A204.1 (cell line): ENCODE results near the gene DCAF5.
"Not testable (repeated sequence)": the region's sequence is repeated elsewhere in the genome, so short reads cannot be mapped to it uniquely, and the experiment has no call there.

Experiments
- FAIRE-seq: peaks from 2 replicates; lab custom pipeline; 2012; peaks lifted over from hg19 to GRCh38; lab: Jason Lieb, UNC

Gene DCAF5, protein sequence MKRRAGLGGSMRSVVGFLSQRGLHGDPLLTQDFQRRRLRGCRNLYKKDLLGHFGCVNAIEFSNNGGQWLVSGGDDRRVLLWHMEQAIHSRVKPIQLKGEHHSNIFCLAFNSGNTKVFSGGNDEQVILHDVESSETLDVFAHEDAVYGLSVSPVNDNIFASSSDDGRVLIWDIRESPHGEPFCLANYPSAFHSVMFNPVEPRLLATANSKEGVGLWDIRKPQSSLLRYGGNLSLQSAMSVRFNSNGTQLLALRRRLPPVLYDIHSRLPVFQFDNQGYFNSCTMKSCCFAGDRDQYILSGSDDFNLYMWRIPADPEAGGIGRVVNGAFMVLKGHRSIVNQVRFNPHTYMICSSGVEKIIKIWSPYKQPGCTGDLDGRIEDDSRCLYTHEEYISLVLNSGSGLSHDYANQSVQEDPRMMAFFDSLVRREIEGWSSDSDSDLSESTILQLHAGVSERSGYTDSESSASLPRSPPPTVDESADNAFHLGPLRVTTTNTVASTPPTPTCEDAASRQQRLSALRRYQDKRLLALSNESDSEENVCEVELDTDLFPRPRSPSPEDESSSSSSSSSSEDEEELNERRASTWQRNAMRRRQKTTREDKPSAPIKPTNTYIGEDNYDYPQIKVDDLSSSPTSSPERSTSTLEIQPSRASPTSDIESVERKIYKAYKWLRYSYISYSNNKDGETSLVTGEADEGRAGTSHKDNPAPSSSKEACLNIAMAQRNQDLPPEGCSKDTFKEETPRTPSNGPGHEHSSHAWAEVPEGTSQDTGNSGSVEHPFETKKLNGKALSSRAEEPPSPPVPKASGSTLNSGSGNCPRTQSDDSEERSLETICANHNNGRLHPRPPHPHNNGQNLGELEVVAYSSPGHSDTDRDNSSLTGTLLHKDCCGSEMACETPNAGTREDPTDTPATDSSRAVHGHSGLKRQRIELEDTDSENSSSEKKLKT

DNA sequence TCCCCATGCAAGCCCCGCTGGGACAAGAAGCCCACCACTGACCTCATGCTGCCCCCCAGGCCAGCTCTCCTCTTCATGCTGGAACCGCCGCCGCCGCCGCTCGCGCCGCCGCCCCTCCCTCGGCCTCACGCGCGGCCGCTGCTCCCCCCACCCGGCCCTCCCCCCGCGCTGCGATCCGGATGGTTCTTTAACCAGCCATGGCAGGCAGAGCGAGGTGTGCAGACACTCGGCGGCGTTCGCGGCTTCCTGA lies at the start of gene DCAF5:
Gene DCAF5, minus strand, starts transcription at position 218 of the 250 bp plus-strand sequence. Its CDS starts 141 bp downstream, at position 77.
- no peak for FAIRE-seq

DNA sequence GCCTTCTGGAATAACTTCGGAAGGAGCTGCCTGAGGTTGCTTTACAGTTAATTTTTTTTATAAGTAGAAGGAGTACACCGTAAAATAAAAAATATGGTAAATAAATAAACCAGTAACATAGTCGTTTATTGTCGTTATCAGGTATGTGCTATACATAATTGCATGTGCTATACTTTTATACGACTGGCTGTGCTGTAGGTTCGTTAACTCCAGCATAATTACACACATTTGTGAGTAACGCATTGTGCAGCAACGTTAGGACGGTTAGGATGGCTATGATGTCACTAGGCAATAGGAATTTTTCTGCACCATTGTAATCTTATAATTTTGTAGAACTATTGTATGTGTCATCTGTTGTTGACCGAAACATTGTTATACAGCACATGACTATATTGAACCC lies 46.9 kb upstream of the DCAF5 start:
- no peak for FAIRE-seq

DNA sequence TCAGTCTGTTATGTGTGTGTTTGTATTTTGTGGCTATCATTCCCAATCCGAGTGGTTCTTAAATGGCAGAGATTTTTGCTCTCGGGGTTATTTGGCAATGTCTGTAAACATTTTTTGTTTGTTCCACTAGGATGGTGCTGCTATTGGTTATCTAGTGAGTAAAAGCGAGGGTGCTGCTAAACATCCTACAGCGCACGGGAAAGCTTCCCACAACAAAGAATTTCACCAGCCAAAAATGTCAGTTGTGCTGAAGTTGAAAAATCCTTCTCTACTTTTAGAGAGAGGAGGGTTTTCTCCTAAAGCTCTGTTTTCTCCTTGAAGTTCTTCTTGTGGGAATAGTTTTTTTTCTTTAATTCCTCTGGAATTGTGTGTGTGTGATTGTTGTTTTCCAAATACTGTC lies 40.8 kb upstream of the DCAF5 start:
- FAIRE-seq, result no peak

DNA sequence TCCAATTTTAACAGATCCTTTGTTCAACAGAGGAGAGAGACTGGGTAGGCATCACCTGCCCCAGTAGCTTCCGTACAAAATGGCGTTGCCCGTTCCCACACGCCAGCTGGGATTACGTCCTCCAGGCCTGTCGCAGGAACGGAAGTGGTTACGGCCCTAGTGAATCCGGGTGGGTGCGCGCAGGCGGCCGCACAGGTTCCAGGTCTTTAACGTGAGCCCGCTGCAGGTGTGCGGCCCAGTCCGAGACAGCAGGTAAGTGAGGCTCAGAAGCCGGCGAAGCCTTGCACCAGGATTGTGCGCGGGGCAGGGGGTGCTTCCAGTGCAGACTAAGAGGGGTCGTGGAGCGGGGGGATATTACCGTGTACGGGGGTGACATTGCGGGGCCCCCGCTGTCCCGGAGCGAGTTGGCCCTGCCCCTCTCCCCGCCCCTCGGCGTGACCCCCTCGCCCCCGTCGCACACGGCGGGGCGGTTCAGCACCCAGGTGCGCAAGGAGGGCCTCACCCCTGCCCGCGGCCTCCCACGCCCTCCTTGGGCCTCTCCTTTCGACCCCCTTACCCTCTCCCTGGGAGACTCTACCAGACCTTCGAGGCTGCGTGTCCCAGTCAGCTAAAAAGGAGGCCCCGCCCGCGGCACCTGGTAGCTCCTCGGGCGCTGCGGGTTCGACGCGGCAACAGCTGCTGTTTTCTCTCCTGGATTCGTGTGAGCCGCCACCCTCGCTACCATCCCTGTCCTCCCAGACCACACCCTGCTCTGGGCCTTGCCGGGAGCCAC lies 38.6 kb upstream of the DCAF5 start, which contains the start of gene EXD2:
Gene EXD2, plus strand, starts transcription at position 159 of the 772 bp plus-strand sequence. CDS start 17,973 bp downstream, outside the sequence.
- no peak for FAIRE-seq

DNA sequence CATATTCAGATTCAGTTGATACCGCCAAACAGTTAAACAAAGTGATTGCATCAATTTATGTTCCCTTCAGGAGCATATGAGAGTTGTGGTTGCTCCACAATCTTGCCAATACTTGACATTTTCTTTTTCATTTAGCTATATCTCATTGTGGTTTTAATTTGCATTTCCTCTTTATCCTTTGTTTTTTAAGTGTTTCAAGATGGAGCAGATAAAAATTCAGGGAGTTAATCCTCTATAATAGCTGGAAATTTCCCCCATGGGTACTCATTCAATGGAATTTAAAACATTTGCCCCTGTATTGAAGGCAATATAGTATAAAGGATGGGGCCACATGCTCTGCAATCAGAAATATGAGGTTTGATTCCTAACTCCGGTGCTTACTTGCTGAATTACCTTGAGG lies 37.3 kb upstream of the DCAF5 start:
- no peak for FAIRE-seq

DNA sequence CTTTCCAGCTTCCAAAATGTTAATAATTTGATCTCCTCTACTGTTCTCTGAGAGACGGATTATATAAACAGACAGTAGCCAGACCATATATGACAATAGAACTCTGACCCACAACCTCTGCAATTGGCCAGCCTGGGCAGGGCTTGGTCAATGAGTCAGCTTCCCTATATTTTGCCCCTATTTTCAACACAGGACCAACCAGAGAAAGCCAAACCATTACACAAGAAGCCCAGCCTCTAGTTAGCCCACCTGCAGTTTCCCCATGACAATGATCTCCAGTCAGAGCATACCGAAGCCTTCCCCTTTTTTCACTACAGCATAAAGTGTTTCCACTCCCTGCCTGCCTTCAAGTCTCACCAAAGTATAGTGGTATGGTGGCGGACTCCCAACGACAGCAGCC lies 30.8 kb upstream of the DCAF5 start:
- no peak for FAIRE-seq

DNA sequence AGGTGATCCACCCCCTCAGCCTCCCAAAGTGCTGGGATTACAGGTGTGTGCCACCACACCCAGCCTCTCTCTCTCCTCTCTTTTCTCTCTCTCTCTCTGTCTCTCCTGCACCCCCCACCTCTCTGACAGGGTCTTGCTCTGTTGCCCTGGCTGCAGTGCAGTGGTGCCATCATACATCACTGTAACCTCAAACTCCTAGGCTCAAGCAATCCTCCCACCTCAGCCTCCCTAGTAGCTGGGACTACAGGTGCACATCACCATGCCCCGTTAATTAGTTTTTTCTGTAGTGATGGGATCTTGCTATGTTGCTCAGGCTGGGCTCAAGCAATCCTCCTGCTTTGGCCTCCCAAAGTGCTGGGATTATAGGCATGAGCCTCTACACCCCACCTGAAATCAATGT lies 29.7 kb upstream of the DCAF5 start:
- FAIRE-seq, result not testable (repeated sequence)

DNA sequence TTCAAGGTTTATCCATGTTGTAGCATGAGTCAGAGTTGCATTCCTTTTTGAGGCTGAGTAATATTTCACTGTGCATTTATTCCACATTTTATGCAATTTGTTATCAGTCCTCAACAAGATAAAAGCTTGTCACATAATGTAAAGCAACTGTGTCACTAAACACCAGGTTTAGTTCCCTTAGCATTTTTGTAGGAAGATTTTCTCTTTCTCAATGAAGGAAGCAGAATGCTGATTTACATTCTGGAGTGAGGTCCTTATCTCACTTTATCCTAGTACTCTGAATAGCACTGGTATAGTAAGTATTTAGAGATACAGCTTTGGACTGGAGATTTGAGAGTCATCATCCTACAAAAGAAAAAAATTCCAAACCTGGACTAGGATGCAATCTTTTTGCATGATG lies 28.6 kb upstream of the DCAF5 start:
- no peak for FAIRE-seq

DNA sequence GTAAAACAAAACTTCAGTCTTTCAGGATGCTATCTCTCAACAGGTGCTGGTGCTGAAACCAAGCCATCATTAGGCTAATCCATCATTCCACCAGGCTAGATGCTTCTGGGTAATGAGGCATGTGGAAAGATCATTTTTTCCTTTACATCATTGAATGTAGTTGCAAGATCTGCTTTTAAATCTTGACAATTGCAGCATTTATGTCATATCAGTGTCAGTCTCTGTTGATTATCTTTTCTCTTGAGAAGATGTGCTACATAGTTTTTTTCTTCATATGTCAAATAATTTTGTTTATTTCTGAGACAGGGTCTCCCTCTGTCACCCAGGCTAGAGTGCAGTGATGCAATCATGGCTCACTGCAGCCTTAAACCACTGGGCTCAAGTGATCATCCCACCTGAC lies 22.2 kb upstream of the DCAF5 start:
- no peak for FAIRE-seq

DNA sequence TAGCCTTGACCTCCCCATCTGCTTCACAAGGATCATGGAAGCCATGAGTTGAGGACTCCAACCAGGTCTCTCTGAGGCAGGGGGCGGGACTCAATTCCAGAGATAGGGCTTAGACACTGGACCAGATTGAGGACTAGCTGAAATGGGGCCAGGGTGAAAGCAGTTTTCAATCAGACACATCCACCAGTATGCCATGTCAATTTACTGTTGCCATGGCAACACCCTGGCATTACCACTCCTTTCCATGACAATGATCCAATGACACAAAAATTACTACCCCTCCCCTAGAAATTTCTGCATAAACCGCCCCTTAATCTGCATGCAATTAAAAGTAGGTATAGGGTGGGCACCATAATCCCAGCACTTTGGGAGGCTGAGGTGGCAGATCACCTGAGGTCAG lies 18.6 kb upstream of the DCAF5 start:
- FAIRE-seq, result no peak

DNA sequence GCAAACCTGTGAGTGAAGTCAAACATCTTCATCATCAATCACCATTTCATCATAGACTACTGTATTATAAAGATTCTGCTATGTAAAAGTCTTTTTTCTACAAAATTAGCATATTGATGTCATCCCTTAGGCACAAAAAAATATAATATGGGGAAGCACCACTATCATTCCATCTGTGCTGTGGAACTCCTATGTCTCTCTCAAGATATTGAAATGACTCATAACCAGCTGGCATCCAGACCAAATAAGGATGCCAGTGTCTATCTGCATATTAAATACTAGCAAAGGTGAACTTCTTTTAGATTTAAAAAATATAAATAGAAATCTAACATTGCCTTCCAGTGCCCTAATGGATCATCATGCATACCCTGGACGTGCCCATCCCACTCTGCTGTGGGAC lies 17.9 kb upstream of the DCAF5 start:
- no peak for FAIRE-seq

DNA sequence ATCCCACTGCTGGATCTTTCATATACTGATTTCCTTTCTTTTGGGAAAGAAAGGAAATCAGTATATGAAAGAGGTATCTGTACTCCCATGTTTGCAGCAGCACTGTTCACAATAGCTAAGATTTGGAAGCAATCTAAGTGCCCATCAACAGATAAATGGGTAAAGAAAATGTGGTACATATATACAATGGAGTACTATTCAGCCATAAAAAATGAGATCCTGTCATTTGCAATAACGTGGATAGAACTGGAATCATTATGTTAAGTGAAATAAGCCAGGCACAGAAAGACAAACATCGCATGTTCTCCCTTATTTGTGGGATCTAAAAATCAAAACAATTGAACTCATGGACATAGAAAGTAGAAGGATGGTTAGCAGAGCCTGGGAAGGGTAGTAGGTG lies 12.9 kb upstream of the DCAF5 start:
- not testable (repeated sequence) for FAIRE-seq

DNA sequence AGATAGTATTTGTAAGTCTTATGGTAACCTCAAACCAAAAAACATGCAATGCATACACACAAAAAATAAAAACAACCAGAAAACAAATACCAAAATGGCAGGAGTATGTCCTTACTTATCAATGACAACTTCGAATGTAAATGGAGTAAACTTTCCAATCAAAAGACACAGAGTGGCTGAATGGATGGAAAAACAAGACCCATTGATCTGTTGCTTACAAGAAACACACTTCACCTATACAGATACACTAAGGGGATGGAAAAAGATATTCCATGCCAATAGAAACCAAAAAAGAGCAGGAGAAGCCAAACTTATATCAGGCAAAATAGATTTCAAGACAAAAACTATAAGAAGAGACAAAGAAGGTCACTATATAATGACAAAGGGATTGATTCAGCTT lies 8.7 kb upstream of the DCAF5 start:
- no peak for FAIRE-seq

DNA sequence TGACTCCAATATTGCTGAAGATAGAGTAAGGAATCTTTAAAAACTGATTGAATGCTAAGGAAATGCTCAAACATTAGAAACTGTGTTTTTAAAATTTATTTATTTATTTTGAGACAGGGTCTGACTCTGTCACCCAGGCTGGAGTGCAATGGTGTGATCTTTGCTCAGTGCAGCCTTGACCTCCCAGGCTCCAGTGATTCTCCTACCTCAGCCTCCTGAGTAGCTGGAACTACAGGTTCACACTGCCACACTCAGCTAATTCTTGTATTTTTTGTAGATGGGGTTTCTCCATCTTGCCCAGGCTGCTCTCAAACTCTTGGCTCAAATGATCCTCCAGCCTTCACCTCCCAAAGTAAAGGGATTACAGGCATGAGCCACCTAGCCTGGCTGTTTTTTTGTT lies 3.3 kb upstream of the DCAF5 start:
- no peak for FAIRE-seq

DNA sequence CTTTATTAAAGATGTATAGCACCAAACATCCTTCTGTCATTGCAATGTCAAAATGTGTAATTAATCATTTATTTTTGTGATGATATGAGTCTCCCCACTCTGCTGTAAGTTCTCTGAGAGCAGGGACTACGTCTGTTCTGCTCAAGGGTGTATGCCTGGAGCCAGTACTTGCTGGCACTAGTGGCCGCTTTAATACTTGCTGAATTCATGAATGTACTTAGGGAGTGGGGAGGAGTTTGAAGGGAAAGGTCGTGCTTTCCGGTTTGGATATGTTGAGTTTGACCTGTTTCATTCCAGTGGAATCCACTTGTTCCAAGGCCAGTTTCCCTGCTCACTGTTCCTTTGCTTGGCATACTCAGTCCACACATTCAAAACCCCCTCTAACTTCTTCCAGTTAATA lies 1.9 kb upstream of the DCAF5 start:
- FAIRE-seq, result no peak

DNA sequence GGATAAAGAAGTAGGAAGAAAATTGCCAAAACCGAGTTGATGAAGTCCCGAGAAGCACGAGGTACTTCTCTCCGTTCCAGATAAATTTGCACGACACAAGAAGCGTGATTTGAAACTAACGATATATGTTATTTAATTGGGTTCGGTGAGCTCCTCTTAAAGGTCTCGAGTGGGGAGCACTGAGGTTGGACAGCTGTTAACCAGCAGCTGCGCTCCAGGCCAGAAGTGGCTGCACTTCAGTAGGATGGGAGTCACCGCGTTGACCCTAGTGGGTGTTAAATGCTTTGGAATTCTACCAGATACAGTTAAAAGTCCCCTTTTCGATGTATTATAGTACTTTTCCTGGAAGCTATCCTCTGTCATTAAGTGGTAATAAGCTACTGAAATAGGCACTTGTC lies 953 bp upstream of the DCAF5 start:
- no peak for FAIRE-seq

DNA sequence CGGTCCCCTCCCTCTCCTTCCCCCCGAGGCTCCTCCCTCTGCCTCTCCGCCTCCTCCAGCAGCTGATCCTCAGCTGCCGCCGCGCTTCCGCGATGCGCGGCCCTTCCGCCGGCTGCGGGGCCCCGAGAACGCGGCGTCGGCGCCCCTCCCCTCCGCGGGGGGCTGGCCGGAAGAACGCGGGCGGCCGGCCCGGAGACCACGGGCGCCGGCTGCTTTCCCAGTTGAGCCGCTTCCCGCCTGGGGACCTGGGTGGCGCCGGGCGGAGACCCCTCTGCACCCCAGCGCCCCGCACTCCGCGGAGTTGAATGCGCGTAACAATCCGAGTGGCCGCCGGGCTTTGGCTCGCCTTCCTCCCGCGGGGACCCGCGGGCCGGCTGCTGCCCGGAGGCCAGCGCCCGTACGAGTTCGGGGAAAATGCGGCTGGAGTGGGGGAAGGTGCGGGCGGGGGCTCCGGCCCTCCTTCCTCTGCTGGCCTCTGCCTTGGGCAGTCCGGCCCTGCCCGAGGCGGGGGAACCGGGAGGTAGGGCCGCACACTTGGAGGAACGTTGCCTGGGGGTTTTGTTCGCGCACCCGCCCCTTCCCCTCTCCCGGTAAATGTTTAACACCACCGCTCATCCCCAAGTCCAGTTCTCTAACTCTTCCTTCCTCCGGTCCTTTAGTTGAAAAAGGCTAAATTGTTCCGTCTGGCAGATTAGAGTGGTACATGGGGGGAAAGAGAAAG lies 393 bp upstream of the DCAF5 start:
- FAIRE-seq, result no peak

DNA sequence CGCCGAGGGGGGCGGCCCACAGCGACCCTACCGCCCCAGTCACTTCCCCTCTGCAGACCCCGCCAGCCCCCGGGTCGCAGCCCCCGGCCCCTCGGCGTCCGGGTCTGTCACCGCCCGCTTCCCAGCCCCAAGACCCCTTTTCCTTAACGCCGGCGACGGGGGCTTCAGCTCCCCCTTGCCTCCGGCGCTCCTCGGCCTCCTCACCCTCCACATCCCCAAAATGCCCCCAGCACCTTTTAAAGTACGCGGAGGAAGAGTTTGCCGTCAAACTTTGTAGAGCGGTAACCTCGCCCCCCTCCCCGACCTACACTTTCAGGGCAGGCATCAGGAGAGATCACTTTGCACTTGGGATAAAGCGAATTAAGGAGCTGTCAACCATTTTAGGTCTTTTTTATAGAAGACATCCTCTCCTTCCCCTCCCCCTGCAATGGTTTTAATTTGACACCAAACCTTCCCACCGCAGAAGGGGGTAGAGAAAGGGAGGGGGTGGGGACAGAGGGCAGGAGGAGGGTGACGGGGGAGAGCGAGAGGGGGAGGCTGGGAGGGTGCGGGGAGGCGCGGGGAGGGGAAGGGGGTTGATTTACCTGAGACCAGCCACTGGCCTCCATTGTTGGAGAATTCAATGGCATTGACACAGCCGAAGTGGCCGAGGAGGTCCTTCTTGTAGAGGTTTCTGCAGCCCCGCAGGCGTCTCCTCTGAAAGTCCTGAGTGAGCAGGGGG lies 578 bp downstream of the DCAF5 start:
- no peak for FAIRE-seq

DNA sequence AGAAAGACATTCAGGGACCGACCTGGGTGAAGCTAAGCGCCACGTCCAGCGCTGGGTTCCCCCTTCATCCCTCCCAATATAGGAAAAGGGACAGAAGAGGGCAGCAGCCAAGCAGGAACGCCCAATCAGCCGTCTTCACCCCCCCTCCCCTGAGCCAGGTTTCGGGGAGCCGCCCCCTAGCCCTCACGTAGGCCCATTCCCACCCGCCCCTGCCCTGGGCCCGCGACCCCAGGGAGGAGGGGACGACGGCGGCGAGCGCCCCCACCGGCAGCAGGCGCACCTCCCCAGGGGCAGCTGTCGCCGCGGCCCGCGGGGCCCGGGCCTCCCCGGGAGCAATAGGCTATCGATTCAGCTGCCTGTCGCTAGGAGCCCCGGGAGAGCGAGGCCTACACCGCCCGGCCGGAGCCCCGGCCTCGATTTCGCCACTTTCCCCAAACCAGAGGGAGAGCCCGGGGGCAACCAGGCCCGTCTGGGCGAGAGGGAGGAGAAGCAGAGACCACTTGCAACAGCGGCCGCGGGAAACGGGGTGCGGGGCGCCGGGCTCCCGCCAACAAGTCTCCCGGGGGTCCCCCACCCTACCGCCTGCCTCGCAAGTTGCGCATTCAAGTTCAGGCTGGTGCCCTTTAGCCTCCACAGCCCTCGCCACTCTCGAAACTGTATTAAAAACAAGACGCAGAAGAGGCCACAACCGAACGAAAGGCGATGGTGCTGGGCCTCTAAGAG lies 1.3 kb downstream of the DCAF5 start:
- no peak for FAIRE-seq

DNA sequence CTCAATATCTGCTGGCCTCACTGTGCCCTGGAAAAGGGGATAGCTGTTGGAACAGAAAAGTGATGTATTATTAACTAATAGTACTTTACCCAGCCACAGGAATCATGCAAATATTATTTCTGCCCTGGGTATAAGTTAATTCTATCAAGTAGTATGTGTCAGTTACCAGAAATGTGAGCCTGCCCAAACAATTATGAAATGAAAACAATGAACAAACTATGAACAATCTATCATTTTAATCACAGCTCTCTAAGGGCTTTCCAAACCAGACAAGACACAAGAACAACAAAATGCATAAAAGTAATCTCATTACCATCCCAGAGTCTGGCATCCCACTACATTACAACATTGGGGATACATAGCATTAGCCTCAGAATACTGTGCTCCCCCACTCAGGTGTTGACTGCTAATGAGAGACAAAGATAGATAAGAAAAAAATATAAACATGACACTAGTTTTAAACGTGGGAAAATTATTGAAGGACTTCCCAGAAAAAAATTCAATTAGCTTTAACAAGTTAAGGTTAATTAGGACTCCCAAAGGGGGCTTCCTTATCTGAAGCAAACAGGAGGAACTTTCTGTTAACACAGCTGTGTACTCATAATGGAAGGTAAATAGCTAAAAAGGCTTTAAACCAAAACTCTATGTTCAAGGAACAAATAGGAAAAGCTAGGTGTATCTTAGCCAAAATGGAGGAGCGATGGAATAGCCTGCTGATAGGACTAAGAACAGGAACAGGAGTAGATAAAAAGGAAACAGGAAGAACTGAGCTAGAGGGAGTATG lies 3.3 kb downstream of the DCAF5 start:
- no peak for FAIRE-seq
